Ishikawa (cell line): ENCODE data around the gene ZNF446.

ENCODE experiments used
- EP300 ChIP-seq: IDR thresholded peaks from 2 replicates; pipeline ENCODE4 v1.6.1; 2012; ENCODE audit warnings: borderline replicate concordance
- RAD21 ChIP-seq: IDR thresholded peaks from 2 replicates; pipeline ENCODE4 v1.6.1; 2012; ENCODE audit warnings: low read depth
- TAF1 ChIP-seq: IDR thresholded peaks from 2 replicates; pipeline ENCODE4 v1.6.1; 2012; ENCODE audit warnings: low read depth, mild to moderate bottlenecking
- TEAD4 ChIP-seq: IDR thresholded peaks from 2 replicates; pipeline ENCODE4 v1.6.1; 2012
- YY1 ChIP-seq: IDR thresholded peaks from 2 replicates; pipeline ENCODE4 v1.6.1; 2012; ENCODE audit warnings: low read depth
- ZBTB7A ChIP-seq: IDR thresholded peaks from 2 replicates; pipeline ENCODE4 v1.6.1; 2012; ENCODE audit warnings: low read depth
- TF ChIP-seq, protein P1 (sequence below): IDR thresholded peaks from 2 replicates; pipeline ENCODE4 v1.6.1; 2012; ENCODE audit warnings: low read depth, mild to moderate bottlenecking
- TF ChIP-seq, protein P2 (sequence below): IDR thresholded peaks from 2 replicates; pipeline ENCODE4 v1.6.1; 2012

DNA sequence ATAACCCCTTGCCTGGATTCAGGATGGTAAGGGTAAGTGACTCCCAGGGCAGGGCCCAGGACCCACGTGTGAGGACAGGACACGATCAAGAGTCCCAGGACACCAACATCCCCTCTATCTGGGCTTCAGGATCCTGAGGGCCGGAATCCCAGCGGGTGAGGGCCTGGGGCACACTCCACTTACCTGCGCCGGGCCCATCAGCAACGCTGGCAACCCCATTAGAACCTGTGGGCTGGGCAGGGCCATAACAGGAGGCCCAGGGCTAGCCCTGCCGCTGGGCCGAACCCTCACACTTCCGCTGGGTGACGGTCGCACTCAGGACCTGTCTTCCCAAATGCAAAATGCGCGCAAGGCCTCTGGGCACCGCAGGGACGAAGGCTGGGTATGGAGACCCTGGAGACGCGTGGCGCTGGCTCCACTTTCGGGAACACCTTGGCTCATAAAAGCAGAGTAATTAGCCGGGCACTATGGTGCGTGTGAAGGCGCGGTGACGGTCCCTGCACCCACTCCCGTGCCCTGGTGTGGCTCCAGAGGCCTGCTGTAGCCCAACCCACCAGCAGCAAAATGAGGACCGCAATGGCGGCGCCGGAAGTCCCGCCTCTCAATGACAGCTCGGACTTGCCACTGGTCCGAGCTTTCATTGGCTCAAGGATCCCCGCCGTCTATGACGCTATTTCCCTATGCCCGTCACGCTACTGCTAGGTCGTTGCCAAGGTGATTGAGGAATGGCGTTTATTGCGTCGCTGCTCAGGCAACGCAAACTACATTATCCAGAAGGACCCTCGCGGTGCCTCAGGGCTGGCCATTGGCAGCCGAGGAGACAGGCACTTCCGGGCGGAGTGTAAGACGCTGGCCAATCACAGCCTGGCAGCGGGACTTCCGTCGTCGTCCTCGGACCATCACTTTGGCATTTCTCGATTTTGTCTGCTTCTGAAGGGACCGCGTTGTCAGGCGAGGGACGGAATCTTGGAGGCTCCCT is 36.3 kb upstream of the ZNF446 start, which contains the start of gene ZNF132:
- TF ChIP-seq, protein P1, sequence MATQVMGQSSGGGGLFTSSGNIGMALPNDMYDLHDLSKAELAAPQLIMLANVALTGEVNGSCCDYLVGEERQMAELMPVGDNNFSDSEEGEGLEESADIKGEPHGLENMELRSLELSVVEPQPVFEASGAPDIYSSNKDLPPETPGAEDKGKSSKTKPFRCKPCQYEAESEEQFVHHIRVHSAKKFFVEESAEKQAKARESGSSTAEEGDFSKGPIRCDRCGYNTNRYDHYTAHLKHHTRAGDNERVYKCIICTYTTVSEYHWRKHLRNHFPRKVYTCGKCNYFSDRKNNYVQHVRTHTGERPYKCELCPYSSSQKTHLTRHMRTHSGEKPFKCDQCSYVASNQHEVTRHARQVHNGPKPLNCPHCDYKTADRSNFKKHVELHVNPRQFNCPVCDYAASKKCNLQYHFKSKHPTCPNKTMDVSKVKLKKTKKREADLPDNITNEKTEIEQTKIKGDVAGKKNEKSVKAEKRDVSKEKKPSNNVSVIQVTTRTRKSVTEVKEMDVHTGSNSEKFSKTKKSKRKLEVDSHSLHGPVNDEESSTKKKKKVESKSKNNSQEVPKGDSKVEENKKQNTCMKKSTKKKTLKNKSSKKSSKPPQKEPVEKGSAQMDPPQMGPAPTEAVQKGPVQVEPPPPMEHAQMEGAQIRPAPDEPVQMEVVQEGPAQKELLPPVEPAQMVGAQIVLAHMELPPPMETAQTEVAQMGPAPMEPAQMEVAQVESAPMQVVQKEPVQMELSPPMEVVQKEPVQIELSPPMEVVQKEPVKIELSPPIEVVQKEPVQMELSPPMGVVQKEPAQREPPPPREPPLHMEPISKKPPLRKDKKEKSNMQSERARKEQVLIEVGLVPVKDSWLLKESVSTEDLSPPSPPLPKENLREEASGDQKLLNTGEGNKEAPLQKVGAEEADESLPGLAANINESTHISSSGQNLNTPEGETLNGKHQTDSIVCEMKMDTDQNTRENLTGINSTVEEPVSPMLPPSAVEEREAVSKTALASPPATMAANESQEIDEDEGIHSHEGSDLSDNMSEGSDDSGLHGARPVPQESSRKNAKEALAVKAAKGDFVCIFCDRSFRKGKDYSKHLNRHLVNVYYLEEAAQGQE = no peak
- TF ChIP-seq, protein P2, sequence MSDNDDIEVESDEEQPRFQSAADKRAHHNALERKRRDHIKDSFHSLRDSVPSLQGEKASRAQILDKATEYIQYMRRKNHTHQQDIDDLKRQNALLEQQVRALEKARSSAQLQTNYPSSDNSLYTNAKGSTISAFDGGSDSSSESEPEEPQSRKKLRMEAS = peak; percentile 56
- TF ChIP-seq EP300 (no peak), TEAD4 (no peak), TAF1 (no peak), RAD21 (no peak), YY1 (peak; percentile 87), ZBTB7A (no peak)
